Fibroblast of skin of scalp (primary cell): ENCODE measurements around the gene SCN1B.

Experiments used
- DNase-seq: peaks from one replicate; pipeline ENCODE4 v3.0.0-alpha.2; 2013

The SCN1B gene

GRCh38 chr19:35056513-35057063 is 26.3 kb downstream of the SCN1B start:
- no peak for DNase-seq

- no peak for DNase-seq
Observed at GRCh38 chr19:35058370-35058769, 28.1 kb downstream of the SCN1B start.

- no peak for DNase-seq
Observed at GRCh38 chr19:35059006-35059798, 28.9 kb downstream of the SCN1B start.

- DNase-seq = no peak
Observed at GRCh38 chr19:35059799-35060091, 29.5 kb downstream of the SCN1B start.

DNA sequence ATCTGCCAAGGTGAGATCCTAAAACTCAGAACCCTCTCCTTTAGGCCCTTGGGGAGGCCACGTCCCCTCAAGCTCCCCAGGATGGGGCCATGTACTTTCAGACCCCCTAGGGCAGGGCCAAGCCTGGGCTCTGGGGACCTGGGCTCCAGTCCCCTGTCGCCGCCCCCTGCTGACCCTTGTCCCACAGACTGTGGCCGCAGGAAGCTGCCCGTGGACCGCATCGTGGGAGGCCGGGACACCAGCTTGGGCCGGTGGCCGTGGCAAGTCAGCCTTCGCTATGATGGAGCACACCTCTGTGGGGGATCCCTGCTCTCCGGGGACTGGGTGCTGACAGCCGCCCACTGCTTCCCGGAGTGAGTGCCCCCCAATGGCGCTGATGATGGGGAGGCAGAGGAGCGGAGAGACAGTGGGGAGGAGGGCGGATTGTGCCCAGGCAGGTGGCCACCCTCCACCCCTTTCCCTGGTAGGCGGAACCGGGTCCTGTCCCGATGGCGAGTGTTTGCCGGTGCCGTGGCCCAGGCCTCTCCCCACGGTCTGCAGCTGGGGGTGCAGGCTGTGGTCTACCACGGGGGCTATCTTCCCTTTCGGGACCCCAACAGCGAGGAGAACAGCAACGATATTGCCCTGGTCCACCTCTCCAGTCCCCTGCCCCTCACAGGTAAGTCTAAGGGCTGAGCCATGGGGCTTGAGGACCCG is 30.0 kb downstream of the SCN1B start:
- DNase-seq = no peak

DNA sequence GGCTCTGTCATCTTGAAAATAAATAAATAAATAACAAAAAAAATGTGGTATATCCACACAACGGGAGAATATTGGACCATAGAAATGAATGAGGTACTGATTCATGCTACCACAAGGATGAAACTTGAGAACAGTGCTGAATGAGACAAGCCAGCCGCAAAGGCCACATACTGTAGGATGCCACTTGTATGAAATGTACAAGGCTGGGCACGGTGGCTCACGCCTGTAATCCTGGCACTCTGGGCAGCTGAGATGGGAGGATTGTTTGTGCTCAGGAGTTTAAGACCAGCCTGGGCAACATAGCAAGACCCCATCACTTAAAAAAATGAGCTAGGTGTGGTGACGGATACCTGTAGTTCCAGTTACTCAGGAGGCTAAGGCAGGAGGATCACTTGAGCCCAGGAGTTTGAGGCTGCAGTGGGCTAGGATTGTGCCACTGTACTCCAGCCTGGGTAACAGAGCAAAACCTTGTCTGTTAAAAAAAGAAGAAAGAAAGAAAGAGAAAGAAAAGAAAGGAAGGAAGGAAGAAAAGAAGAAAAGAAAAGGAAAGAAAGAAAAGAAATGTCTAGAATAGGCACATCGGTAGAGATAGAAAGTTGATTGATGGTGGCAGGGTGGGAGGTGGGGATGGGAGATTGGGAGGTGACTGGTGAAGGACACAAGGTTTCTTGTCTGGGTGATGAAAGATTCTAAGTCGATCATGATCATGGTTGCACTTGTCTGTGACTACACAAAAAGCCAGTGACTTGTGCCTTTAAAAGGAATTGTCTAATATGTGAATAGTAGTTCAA is 31.5 kb downstream of the SCN1B start:
- DNase-seq = no peak

GRCh38 chr19:35062942-35063341 is 32.7 kb downstream of the SCN1B start:
- no peak for DNase-seq

- peak; percentile 38 for DNase-seq
Observed at GRCh38 chr19:35063940-35064818, 33.9 kb downstream of the SCN1B start.

DNA sequence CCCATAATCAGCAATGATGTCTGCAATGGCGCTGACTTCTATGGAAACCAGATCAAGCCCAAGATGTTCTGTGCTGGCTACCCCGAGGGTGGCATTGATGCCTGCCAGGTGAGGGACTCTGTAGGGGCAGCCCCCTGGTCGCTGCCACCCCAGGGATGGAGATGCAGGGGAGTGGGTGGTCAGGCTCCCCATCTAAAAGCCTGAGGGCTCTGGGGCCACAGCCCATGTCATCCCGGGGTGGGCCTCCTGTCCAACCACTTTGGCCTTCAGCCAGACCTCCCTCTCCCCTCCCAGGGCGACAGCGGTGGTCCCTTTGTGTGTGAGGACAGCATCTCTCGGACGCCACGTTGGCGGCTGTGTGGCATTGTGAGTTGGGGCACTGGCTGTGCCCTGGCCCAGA is 35.3 kb downstream of the SCN1B start:
- no peak for DNase-seq

GRCh38 chr19:35066121-35066520 is 35.9 kb downstream of the SCN1B start:
- DNase-seq = no peak

- DNase-seq = peak; percentile 88
Observed at GRCh38 chr19:35066691-35067563, 36.7 kb downstream of the SCN1B start.

- no peak for DNase-seq
Observed at GRCh38 chr19:35068941-35069634, 38.8 kb downstream of the SCN1B start.

- DNase-seq = peak; percentile 65
Observed at GRCh38 chr19:35069696-35070095, 39.4 kb downstream of the SCN1B start.

DNA sequence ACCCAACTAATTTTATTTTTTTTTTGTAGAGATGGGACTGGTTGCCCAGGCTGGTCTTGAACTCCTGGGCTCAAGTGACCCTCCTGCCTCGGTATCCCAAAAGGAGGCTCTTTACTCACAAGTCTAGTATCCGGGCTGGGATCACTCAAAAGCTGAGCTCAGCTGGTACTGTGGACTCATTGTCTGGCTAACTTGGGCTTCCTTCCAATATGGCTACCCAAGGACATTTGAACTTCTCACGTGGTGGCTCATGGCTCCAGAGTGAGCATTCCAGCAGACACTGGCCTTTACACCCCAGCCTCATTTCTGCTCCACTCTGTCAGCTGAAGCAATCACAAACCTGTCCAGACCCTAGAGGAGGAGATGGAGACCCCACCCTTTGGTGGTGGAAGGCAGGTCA is 40.2 kb downstream of the SCN1B start:
- DNase-seq = no peak

DNA sequence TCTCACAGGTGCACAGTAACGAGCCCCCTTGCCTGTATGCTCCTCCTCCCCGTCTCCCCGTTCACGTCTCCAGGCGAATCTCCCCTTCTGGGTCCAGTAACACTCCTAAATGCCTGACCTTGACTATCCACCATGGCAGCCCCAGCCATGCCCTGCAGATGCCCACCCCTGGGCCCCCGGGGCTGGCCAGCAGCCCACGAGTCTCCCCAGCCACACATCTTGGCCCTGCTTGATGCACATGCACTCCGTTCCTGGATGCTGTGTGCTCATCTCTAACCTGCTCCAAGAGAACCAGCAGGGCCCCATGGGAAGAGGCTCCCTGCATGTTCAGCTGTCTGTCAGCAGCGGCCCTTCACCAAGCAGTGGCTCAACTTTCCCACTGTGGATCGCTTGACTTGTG is 43.2 kb downstream of the SCN1B start:
- DNase-seq = no peak

- DNase-seq = no peak
Observed at GRCh38 chr19:35073941-35074340, 43.7 kb downstream of the SCN1B start.

- no peak for DNase-seq
Observed at GRCh38 chr19:35074426-35075201, 44.3 kb downstream of the SCN1B start.

GRCh38 chr19:35075202-35076025 is 45.1 kb downstream of the SCN1B start:
- no peak for DNase-seq

DNA sequence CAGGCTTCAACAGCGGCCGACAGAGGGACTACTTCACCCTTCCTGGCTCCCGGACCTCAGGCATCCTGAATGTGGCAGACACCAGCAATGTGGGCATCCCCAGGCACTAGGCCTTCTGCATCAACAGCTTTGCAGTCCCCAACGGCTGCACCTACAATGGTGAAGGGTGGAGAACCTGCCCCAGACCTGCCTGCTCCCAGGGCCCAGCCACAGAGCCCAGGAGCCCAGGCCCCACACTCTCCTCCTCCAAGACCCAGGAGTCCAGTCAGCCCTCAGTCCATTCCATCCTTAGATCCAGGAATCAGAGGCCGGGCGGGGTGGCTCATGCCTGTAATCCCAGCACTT is 45.7 kb downstream of the SCN1B start:
- no peak for DNase-seq
